22Rv1 (cell line): ENCODE measurements around the gene CACNA1A.
"Not testable (repeated sequence)": the region's sequence is repeated elsewhere in the genome, so short reads cannot be mapped to it uniquely, and the experiment has no call there.

Experiments used
- H3K27ac ChIP-seq: fragments of 450-650 bp; 2 replicates; pipeline ENCODE4 v1.5.1; 2017
- CTCF ChIP-seq: fragments of 450-650 bp; IDR thresholded peaks from 2 replicates; pipeline ENCODE4 v1.5.1; 2017; ENCODE audit warnings: mild to moderate bottlenecking
- ZFX ChIP-seq: fragments of 450-650 bp; IDR thresholded peaks from 2 replicates; pipeline ENCODE4 v1.6.1; 2017; ENCODE audit warnings: antibody characterized with exemption, borderline replicate concordance

The CACNA1A gene

GRCh38 chr19:13256918-13257317, 249.4 kb downstream of the CACNA1A start:
- TF ChIP-seq ZFX (no peak), CTCF (no peak)
- no peak overlapping the region for H3K27ac ChIP-seq

- not testable (repeated sequence) for H3K27ac ChIP-seq
Measured at GRCh38 chr19:13256398-13256797, 249.9 kb downstream of the CACNA1A start.

- TF ChIP-seq ZFX = no peak
- no peak for TF ChIP-seq CTCF
Measured at GRCh38 chr19:13255719-13256059, 250.6 kb downstream of the CACNA1A start.

GRCh38 chr19:13255041-13255718, 251.1 kb downstream of the CACNA1A start:
- H3K27ac ChIP-seq = no peak overlapping the region
- TF ChIP-seq CTCF (no peak), ZFX (no peak)

More at GRCh38 chr19:13255719-13256059, 250.6 kb downstream of the CACNA1A start:
- H3K27ac ChIP-seq = no peak overlapping the region

- TF ChIP-seq ZFX (no peak), CTCF (no peak)
- no peak overlapping the region for H3K27ac ChIP-seq
Measured at GRCh38 chr19:13252569-13253335, 253.5 kb downstream of the CACNA1A start.

- TF ChIP-seq ZFX (no peak), CTCF (no peak)
- H3K27ac ChIP-seq = no peak overlapping the region
Measured at GRCh38 chr19:13244920-13245319, 261.4 kb downstream of the CACNA1A start.

- TF ChIP-seq ZFX = no peak
- 0 out of 2 replicates have a peak, but pooled peaks have one; percentile 14 for TF ChIP-seq CTCF
- H3K27ac ChIP-seq = no peak overlapping the region
Measured at GRCh38 chr19:13241231-13242104, 264.8 kb downstream of the CACNA1A start.
